Adrenal gland (tissue), 5 donors: Measurements from ENCODE around the gene GSTM4.

Source experiments
- POLR2A ChIP-seq, 2 donors: fragments of 450-650 bp; IDR thresholded peaks; one replicate each; pipeline ENCODE4 v1.6.1; 2017; ENCODE audit warnings: antibody characterized with exemption in 2 of 2, mild to moderate bottlenecking in 2 of 2, moderate library complexity in 1 of 2
- TF ChIP-seq, protein P1 (sequence below), 6 experiments: fragments of 450-650 bp in 4 of 6; fragments of 200-600 bp in 2 of 6; sonication (generic) in 1 of 6; IDR thresholded peaks; 1 replicate in 5 of 6; 2 replicates in 1 of 6; pipeline versions ENCODE4 v1.5.1 to v1.8.0; 2016 to 2021; ENCODE audit warnings: antibody characterized with exemption in 6 of 6, mild to moderate bottlenecking in 2 of 6, moderate library complexity in 1 of 6
- donor health status: DM: no; HTN: no; CAD: no.

- TF ChIP-seq, protein P1, sequence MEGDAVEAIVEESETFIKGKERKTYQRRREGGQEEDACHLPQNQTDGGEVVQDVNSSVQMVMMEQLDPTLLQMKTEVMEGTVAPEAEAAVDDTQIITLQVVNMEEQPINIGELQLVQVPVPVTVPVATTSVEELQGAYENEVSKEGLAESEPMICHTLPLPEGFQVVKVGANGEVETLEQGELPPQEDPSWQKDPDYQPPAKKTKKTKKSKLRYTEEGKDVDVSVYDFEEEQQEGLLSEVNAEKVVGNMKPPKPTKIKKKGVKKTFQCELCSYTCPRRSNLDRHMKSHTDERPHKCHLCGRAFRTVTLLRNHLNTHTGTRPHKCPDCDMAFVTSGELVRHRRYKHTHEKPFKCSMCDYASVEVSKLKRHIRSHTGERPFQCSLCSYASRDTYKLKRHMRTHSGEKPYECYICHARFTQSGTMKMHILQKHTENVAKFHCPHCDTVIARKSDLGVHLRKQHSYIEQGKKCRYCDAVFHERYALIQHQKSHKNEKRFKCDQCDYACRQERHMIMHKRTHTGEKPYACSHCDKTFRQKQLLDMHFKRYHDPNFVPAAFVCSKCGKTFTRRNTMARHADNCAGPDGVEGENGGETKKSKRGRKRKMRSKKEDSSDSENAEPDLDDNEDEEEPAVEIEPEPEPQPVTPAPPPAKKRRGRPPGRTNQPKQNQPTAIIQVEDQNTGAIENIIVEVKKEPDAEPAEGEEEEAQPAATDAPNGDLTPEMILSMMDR (IDR thresholded peaks at IDR 0.05) = peak in 5 of 6 experiments; percentile 14 to 55 (median 36)
- TF ChIP-seq POLR2A (IDR thresholded peaks at IDR 0.05) = no peak
Observed at GRCh38 chr1:109649491-109649914, 6.4 kb upstream of the GSTM4 start.
